ENCODE measurements around the gene SPAAR. TPM values are rescaled to one million over a fixed set of nuclear protein-coding genes. Genes with fewer than 3 reads are reported as not detected.
"Not testable (repeated sequence)": the region's sequence is repeated elsewhere in the genome, so short reads cannot be mapped to it uniquely, and the experiment has no call there.

Gene SPAAR
- total RNA-seq, 1 donor from 2014 or later, result 0.18 TPM

DNA sequence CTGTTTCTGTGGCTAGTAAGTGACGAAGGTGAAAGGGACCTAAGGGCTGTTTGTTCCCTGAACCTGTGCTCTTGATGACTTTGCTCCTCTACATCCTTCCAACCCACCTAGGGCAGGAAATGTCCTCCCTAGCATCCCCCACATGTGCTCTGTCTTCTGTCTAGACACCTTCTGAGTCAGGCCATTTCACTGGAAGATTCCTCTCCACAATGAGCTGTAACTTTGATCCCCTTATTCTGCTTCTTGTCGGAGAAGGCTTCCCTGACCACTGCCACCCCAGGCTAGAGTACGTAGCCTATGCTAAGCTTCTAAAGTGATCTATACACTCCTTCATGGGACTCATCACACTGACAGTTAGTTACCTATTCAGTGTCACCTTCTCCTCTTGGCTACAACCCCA is 21.7 kb downstream of the SPAAR start:
- FAIRE-seq, result peak; percentile 69
- H3K4me3 ChIP-seq (ENCODE audit: insufficient read depth, low read depth, low read length), result no peak overlapping the region
- peak; percentile 37 for DNase-seq (ENCODE audit: low read depth)
- Mint-ChIP-seq H3K36me3 (ENCODE audit: low read depth, unreplicated experiment) (no peaks in the 10 kb centered on the region), H3K27ac (ENCODE audit: unreplicated experiment) (no peak overlapping the region), H3K9me3 (ENCODE audit: unreplicated experiment) (no peaks in the 10 kb centered on the region), H3K27me3 (ENCODE audit: low read depth, unreplicated experiment) (no peaks in the 10 kb centered on the region), H3K4me1 (ENCODE audit: low read depth, unreplicated experiment) (peaks cover 15% of the 10 kb centered on the region), H3K4me3 (ENCODE audit: unreplicated experiment) (no peak overlapping the region)
- no peaks in the 10 kb centered on the region for H3K79me2 ChIP-seq (ENCODE audit: insufficient read depth, low read length)
- H4K20me1 ChIP-seq (ENCODE audit: insufficient read depth, low read length), result no peaks in the 10 kb centered on the region
- H3K4me1 ChIP-seq (ENCODE audit: insufficient read depth, low read length), result peaks cover 11% of the 10 kb centered on the region
- no peaks in the 10 kb centered on the region for H3K36me3 ChIP-seq (ENCODE audit: insufficient read depth, low read length)
- peak overlapping the region; percentile 35 for H2AFZ ChIP-seq (ENCODE audit: low read depth, low read length)
- H3K27me3 ChIP-seq (ENCODE audit: insufficient read depth, low read length), result no peaks in the 10 kb centered on the region
- H3K27ac ChIP-seq (ENCODE audit: low read depth, low read length), result no peak overlapping the region
- H3K4me2 ChIP-seq (ENCODE audit: low read length), result no peak overlapping the region
- TF ChIP-seq, protein P1, sequence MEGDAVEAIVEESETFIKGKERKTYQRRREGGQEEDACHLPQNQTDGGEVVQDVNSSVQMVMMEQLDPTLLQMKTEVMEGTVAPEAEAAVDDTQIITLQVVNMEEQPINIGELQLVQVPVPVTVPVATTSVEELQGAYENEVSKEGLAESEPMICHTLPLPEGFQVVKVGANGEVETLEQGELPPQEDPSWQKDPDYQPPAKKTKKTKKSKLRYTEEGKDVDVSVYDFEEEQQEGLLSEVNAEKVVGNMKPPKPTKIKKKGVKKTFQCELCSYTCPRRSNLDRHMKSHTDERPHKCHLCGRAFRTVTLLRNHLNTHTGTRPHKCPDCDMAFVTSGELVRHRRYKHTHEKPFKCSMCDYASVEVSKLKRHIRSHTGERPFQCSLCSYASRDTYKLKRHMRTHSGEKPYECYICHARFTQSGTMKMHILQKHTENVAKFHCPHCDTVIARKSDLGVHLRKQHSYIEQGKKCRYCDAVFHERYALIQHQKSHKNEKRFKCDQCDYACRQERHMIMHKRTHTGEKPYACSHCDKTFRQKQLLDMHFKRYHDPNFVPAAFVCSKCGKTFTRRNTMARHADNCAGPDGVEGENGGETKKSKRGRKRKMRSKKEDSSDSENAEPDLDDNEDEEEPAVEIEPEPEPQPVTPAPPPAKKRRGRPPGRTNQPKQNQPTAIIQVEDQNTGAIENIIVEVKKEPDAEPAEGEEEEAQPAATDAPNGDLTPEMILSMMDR (IDR thresholded peaks at IDR 0.05; ENCODE audit: insufficient read depth, low read depth, low read length), result no peak
- no peak for TF ChIP-seq EZH2 (IDR thresholded peaks at IDR 0.05; ENCODE audit: insufficient read depth, low read length)
- H3K9ac ChIP-seq (ENCODE audit: low read length), result no peak overlapping the region
- H3K9me3 ChIP-seq (ENCODE audit: insufficient read depth, low read depth, low read length), result no peaks in the 10 kb centered on the region

DNA sequence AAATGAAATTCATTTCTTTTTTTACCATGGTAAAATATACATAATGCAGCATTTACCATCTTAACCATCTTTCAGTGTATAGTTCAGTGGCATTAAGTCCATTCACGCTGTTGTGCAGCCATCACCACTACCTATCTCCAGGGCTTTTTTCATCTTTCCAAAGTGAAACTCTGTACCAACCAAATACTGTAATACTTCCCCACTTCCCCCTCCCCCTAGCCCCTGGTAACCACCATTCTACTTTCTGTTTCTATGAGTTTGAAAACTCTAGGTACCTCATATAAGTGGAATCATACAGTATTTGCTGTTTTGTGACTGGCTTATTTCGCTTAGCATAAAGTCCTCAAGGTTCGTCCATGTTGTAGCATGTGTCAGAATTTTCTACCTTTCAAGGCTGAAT is 23.4 kb downstream of the SPAAR start:
- H3K36me3 ChIP-seq (ENCODE audit: insufficient read depth, low read length), result no peaks in the 10 kb centered on the region
- Mint-ChIP-seq H3K9me3 (ENCODE audit: unreplicated experiment) (no peaks in the 10 kb centered on the region), H3K4me3 (ENCODE audit: unreplicated experiment) (no peak overlapping the region), H3K36me3 (ENCODE audit: low read depth, unreplicated experiment) (no peaks in the 10 kb centered on the region), H3K4me1 (ENCODE audit: low read depth, unreplicated experiment) (peaks cover 22% of the 10 kb centered on the region), H3K27ac (ENCODE audit: unreplicated experiment) (no peak overlapping the region), H3K27me3 (ENCODE audit: low read depth, unreplicated experiment) (no peaks in the 10 kb centered on the region)
- FAIRE-seq (no peak), DNase-seq (ENCODE audit: low read depth) (no peak)
- no peaks in the 10 kb centered on the region for H4K20me1 ChIP-seq (ENCODE audit: insufficient read depth, low read length)
- no peak overlapping the region for H3K9ac ChIP-seq (ENCODE audit: low read length)
- H3K27ac ChIP-seq (ENCODE audit: low read depth, low read length), result no peak overlapping the region
- TF ChIP-seq, protein P1 (IDR thresholded peaks at IDR 0.05; ENCODE audit: insufficient read depth, low read depth, low read length), result no peak
- TF ChIP-seq EZH2 (IDR thresholded peaks at IDR 0.05; ENCODE audit: insufficient read depth, low read length), result no peak
- no peak overlapping the region for H3K4me2 ChIP-seq (ENCODE audit: low read length)
- no peak overlapping the region for H3K4me3 ChIP-seq (ENCODE audit: insufficient read depth, low read depth, low read length)
- peaks cover 28% of the 10 kb centered on the region for H3K4me1 ChIP-seq (ENCODE audit: insufficient read depth, low read length)
- no peaks in the 10 kb centered on the region for H3K27me3 ChIP-seq (ENCODE audit: insufficient read depth, low read length)
- no peak overlapping the region for H2AFZ ChIP-seq (ENCODE audit: low read depth, low read length)
- no peaks in the 10 kb centered on the region for H3K9me3 ChIP-seq (ENCODE audit: insufficient read depth, low read depth, low read length)
- H3K79me2 ChIP-seq (ENCODE audit: insufficient read depth, low read length), result no peaks in the 10 kb centered on the region

DNA sequence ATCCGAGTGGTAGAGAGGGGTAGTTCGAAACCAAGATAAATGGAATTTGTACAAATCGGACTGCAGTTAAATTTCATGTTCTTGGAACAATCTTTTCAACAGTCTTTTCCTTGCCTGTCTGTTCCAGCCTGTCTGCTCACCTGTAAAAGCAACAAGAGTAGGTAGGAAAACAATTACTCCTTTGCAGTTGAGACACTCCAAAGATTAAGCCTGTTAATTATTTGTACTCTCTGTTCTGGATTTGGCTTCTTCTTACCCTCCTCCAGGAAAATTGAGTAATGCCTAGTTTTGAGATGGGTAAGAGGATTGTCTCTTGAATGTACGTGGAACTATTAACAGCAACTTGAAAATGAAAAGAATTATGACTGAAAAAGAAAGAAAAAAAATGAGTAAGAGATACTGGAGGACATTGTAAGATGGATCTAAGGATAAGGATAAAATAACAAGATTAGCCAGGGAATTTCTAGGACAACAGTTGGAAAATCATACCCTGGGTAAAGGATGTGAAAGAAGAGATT is 24.3 kb downstream of the SPAAR start:
- Histone ChIP-seq H3K4me1 (ENCODE audit: insufficient read depth, low read length) (peaks cover 28% of the 10 kb centered on the region), H2AFZ (ENCODE audit: low read depth, low read length) (no peak overlapping the region), H3K36me3 (ENCODE audit: insufficient read depth, low read length) (no peaks in the 10 kb centered on the region), H3K4me3 (ENCODE audit: insufficient read depth, low read depth, low read length) (no peak overlapping the region), H3K4me2 (ENCODE audit: low read length) (no peak overlapping the region), H3K27ac (ENCODE audit: low read depth, low read length) (no peak overlapping the region), H3K9me3 (ENCODE audit: insufficient read depth, low read depth, low read length) (no peaks in the 10 kb centered on the region), H4K20me1 (ENCODE audit: insufficient read depth, low read length) (no peaks in the 10 kb centered on the region), H3K27me3 (ENCODE audit: insufficient read depth, low read length) (no peaks in the 10 kb centered on the region), H3K9ac (ENCODE audit: low read length) (no peak overlapping the region), H3K79me2 (ENCODE audit: insufficient read depth, low read length) (no peaks in the 10 kb centered on the region)
- Mint-ChIP-seq H3K27ac (ENCODE audit: unreplicated experiment) (no peak overlapping the region), H3K4me3 (ENCODE audit: unreplicated experiment) (no peak overlapping the region), H3K4me1 (ENCODE audit: low read depth, unreplicated experiment) (peaks cover 22% of the 10 kb centered on the region), H3K9me3 (ENCODE audit: unreplicated experiment) (no peaks in the 10 kb centered on the region), H3K36me3 (ENCODE audit: low read depth, unreplicated experiment) (no peaks in the 10 kb centered on the region), H3K27me3 (ENCODE audit: low read depth, unreplicated experiment) (no peaks in the 10 kb centered on the region)
- no peak for TF ChIP-seq EZH2 (IDR thresholded peaks at IDR 0.05; ENCODE audit: insufficient read depth, low read length)
- TF ChIP-seq, protein P1 (IDR thresholded peaks at IDR 0.05; ENCODE audit: insufficient read depth, low read depth, low read length), result no peak
- FAIRE-seq, result peak; percentile 59
- no peak for DNase-seq (ENCODE audit: low read depth)

DNA sequence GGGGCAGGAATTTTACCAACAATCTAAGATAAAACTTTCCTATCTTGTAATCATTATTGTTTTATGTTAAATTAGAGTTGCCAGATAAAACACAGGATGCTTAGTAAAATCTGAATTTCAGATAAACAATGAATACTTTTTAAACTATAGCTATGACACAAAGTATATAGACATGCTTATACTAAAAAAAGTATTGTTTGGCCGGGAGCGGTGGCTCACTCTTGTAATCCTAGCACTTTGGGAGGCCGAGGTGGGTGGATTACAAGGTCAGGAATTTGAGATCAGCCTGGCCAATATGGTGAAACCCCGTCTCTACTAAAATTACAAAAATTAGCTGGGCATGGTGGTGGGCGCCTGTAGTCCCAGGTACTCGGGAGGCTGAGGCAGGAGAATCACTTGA is 24.8 kb downstream of the SPAAR start:
- DNase-seq (ENCODE audit: low read depth); H3K27ac Mint-ChIP-seq (ENCODE audit: unreplicated experiment); FAIRE-seq: not testable (repeated sequence)

More for the DNA sequence above, 24.8 kb downstream of the SPAAR start:
- not testable (repeated sequence) for H3K79me2 ChIP-seq (ENCODE audit: insufficient read depth, low read length); H3K9ac ChIP-seq (ENCODE audit: low read length); H3K36me3 Mint-ChIP-seq (ENCODE audit: low read depth, unreplicated experiment); H3K4me2 ChIP-seq (ENCODE audit: low read length); H3K27ac ChIP-seq (ENCODE audit: low read depth, low read length); H3K4me3 ChIP-seq (ENCODE audit: insufficient read depth, low read depth, low read length); H2AFZ ChIP-seq (ENCODE audit: low read depth, low read length); H3K36me3 ChIP-seq (ENCODE audit: insufficient read depth, low read length); H4K20me1 ChIP-seq (ENCODE audit: insufficient read depth, low read length); H3K4me3 Mint-ChIP-seq (ENCODE audit: unreplicated experiment); H3K27me3 ChIP-seq (ENCODE audit: insufficient read depth, low read length); H3K9me3 Mint-ChIP-seq (ENCODE audit: unreplicated experiment); H3K27me3 Mint-ChIP-seq (ENCODE audit: low read depth, unreplicated experiment); H3K9me3 ChIP-seq (ENCODE audit: insufficient read depth, low read depth, low read length)
- peaks cover 28% of the 10 kb centered on the region for H3K4me1 ChIP-seq (ENCODE audit: insufficient read depth, low read length)
- H3K4me1 Mint-ChIP-seq (ENCODE audit: low read depth, unreplicated experiment), result peaks cover 22% of the 10 kb centered on the region
